Breast epithelium (tissue), 4 donors: ENCODE data around the gene NDUFV2. TPM values are rescaled to one million over a fixed set of nuclear protein-coding genes. Genes with fewer than 3 reads are reported as not detected.

Experiments
- DNase-seq, 2 donors: peaks; one replicate each; pipeline ENCODE4 v3.0.0-alpha.2; 2019; ENCODE audit warnings: low spot score in 2 of 2
- H3K27ac ChIP-seq, 2 donors: fragments of 200-600 bp; sonication (generic) in 1 of 2; one replicate each; pipeline ENCODE4 v1.5.1; 2016 to 2019; ENCODE audit warnings: mild to moderate bottlenecking in 1 of 2
- H3K27me3 ChIP-seq, 2 donors: fragments of 200-600 bp; sonication (generic) in 1 of 2; one replicate each; pipeline versions ENCODE4 v1.5.1 to v1.6.0; 2017 to 2019; ENCODE audit warnings: control low read depth in 1 of 2, mild to moderate bottlenecking in 1 of 2
- H3K36me3 ChIP-seq: fragments of 200-600 bp; one replicate; pipeline ENCODE4 v1.5.1; 2019
- H3K4me1 ChIP-seq, 2 donors: fragments of 200-600 bp; sonication (generic); one replicate each; pipeline ENCODE4 v1.5.1; 2016 to 2019; ENCODE audit warnings: control low read depth in 1 of 2
- H3K4me3 ChIP-seq, 3 donors: fragments of 200-600 bp; sonication (generic); 1 replicate in 2 of 3; 2 replicates in 1 of 3; pipeline ENCODE4 v1.5.1; 2016 to 2019; ENCODE audit warnings: mild to moderate bottlenecking in 3 of 3, moderate library complexity in 2 of 3
- H3K9me3 ChIP-seq, 2 donors: fragments of 200-600 bp; sonication (generic) in 1 of 2; one replicate each; pipeline ENCODE4 v1.5.1; 2016 to 2019; ENCODE audit warnings: control low read depth in 1 of 2
- CTCF ChIP-seq, 3 donors: fragments of 450-650 bp; IDR thresholded peaks; one replicate each; pipeline ENCODE4 v1.5.1; 2016 to 2017; ENCODE audit warnings: antibody characterized with exemption in 3 of 3, mild to moderate bottlenecking in 3 of 3, moderate library complexity in 3 of 3
- POLR2A ChIP-seq: fragments of 450-650 bp; IDR thresholded peaks from one replicate; pipeline ENCODE4 v1.6.1; 2016; ENCODE audit warnings: antibody characterized with exemption, mild to moderate bottlenecking, moderate library complexity
- POLR2AphosphoS5 ChIP-seq, 3 donors: sonication (generic); formaldehyde crosslinking; IDR thresholded peaks; one replicate each; pipeline ENCODE4 v1.6.1; 2017; ENCODE audit warnings: antibody characterized with exemption in 3 of 3
- intact Hi-C: fragments of 100-400 bp; cut with DNase I; formaldehyde crosslinking; loops from one replicate; pipeline ENCODE4 v1.15.1; 2023; ENCODE audit warnings: low total_unique reads
- total RNA-seq, 3 donors: library from RNA; depleted of rRNA; stranded (reverse); fragments of >200 nt; gene quantifications; one replicate each; pipeline ENCODE4 v1.1.0, GENCODE V29; 2016

NDUFV2 gene
- total RNA-seq, 3 donors from 2014 or later, result 106 to 116 (median 113) TPM

- peaks cover 0 to 2% of the 10 kb centered on the region in 2 donors for H3K4me1 ChIP-seq
- no peak for DNase-seq
- no peaks in the 10 kb centered on the region for H3K27me3 ChIP-seq
- TF ChIP-seq POLR2A, result no peak
- TF ChIP-seq CTCF (IDR thresholded peaks at IDR 0.05), result no peak
- TF ChIP-seq POLR2AphosphoS5 (IDR thresholded peaks at IDR 0.05), result no peak
- H3K27ac ChIP-seq, result no peak overlapping the region
- H3K9me3 ChIP-seq, result no peaks in the 10 kb centered on the region
- no peaks in the 10 kb centered on the region for H3K36me3 ChIP-seq
- intact Hi-C loops, result no loop called here
- H3K4me3 ChIP-seq, result no peak overlapping the region
These were observed 71.8 kb downstream of the NDUFV2 start for GRCh38 chr18:9174302-9174701.

- no peak for DNase-seq
- Histone ChIP-seq H3K4me3 (no peak overlapping the region), H3K27me3 (no peaks in the 10 kb centered on the region), H3K27ac (no peak overlapping the region), H3K9me3 (no peaks in the 10 kb centered on the region), H3K36me3 (no peaks in the 10 kb centered on the region), H3K4me1 (peaks cover 0 to 2% of the 10 kb centered on the region in 2 donors)
- TF ChIP-seq CTCF (IDR thresholded peaks at IDR 0.05) (no peak), POLR2A (no peak), POLR2AphosphoS5 (IDR thresholded peaks at IDR 0.05) (no peak)
- intact Hi-C loops, result no loop called here
These were observed 72.6 kb downstream of the NDUFV2 start for GRCh38 chr18:9175115-9175514.

- no peaks in the 10 kb centered on the region for H3K36me3 ChIP-seq
- no peaks in the 10 kb centered on the region for H3K9me3 ChIP-seq
- H3K27me3 ChIP-seq, result no peaks in the 10 kb centered on the region
- DNase-seq, result no peak
- intact Hi-C loops, result no loop called here
- no peak overlapping the region for H3K4me3 ChIP-seq
- H3K27ac ChIP-seq, result no peak overlapping the region
- peaks cover 0 to 2% of the 10 kb centered on the region in 2 donors for H3K4me1 ChIP-seq
- TF ChIP-seq POLR2A, result no peak
- no peak for TF ChIP-seq CTCF (IDR thresholded peaks at IDR 0.05)
- no peak for TF ChIP-seq POLR2AphosphoS5 (IDR thresholded peaks at IDR 0.05)
These were observed 74.5 kb downstream of the NDUFV2 start for GRCh38 chr18:9177031-9177430.

GRCh38 chr18:9177466-9177865 is 75.0 kb downstream of the NDUFV2 start:
- no peak overlapping the region for H3K27ac ChIP-seq
- intact Hi-C loops, result no loop called here
- no peak for TF ChIP-seq POLR2AphosphoS5 (IDR thresholded peaks at IDR 0.05)
- no peaks in the 10 kb centered on the region for H3K36me3 ChIP-seq
- peaks cover 0 to 2% of the 10 kb centered on the region in 2 donors for H3K4me1 ChIP-seq
- no peak for DNase-seq
- H3K9me3 ChIP-seq, result no peaks in the 10 kb centered on the region
- no peak overlapping the region for H3K4me3 ChIP-seq
- H3K27me3 ChIP-seq, result no peaks in the 10 kb centered on the region

- H3K36me3 ChIP-seq, result no peaks in the 10 kb centered on the region
- DNase-seq, result no peak
- H3K9me3 ChIP-seq, result no peaks in the 10 kb centered on the region
- H3K27ac ChIP-seq, result no peak overlapping the region
- no peaks in the 10 kb centered on the region for H3K27me3 ChIP-seq
- intact Hi-C loops, result no loop called here
- H3K4me1 ChIP-seq, result peaks cover 0 to 2% of the 10 kb centered on the region in 2 donors
- TF ChIP-seq CTCF (IDR thresholded peaks at IDR 0.05) (no peak), POLR2AphosphoS5 (IDR thresholded peaks at IDR 0.05) (no peak), POLR2A (no peak)
- no peak overlapping the region for H3K4me3 ChIP-seq
These were observed 76.1 kb downstream of the NDUFV2 start for GRCh38 chr18:9178557-9178956.

- H3K4me1 ChIP-seq, result no peaks in the 10 kb centered on the region
- DNase-seq, result no peak
- H3K36me3 ChIP-seq, result no peaks in the 10 kb centered on the region
- intact Hi-C loops, result no loop called here
- TF ChIP-seq POLR2AphosphoS5 (IDR thresholded peaks at IDR 0.05) (no peak), CTCF (IDR thresholded peaks at IDR 0.05) (no peak), POLR2A (no peak)
- H3K27ac ChIP-seq, result no peak overlapping the region
- H3K9me3 ChIP-seq, result no peaks in the 10 kb centered on the region
- no peaks in the 10 kb centered on the region for H3K27me3 ChIP-seq
- H3K4me3 ChIP-seq, result no peak overlapping the region
These were observed 78.8 kb downstream of the NDUFV2 start for GRCh38 chr18:9181275-9181674.
